Umbilical cord (tissue), 2 donors: ENCODE measurements around the gene CCDC142. TPM values are rescaled to one million over a fixed set of nuclear protein-coding genes. Genes with fewer than 3 reads are reported as not detected.
A peak's percentile ranks its signal among the peaks of the same experiment; 100 is the strongest.

ENCODE experiments used
- DNase-seq: peaks from one replicate; pipeline ENCODE4 v3.0.0-alpha.2; 2015; ENCODE audit warnings: low spot score
- total RNA-seq: library from RNA; depleted of rRNA; stranded (reverse); fragments of >200 nt; gene quantifications from one replicate; pipeline ENCODE4 v1.2.3, GENCODE V29; 2014; ENCODE audit warnings: low replicate concordance; ENCODE audit not compliant: insufficient read depth

The CCDC142 gene
- total RNA-seq, 1 donor from 2014 or later, result 35.2 TPM

GRCh38 chr2:74514368-74515270, 31.8 kb upstream of the CCDC142 start, which contains the start of gene TLX2:
TLX2 (plus strand) TSS chr2:74514450; CDS start chr2:74514807, 357 bp downstream.
- no peak for DNase-seq

- DNase-seq, result no peak
These were observed 31.0 kb upstream of the CCDC142 start for GRCh38 chr2:74513605-74514367.

GRCh38 chr2:74512744-74513604, 30.2 kb upstream of the CCDC142 start:
- DNase-seq, result no peak

- DNase-seq, result no peak
These were observed 28.5 kb upstream of the CCDC142 start for GRCh38 chr2:74511104-74511989.

GRCh38 chr2:74510272-74510671, 27.5 kb upstream of the CCDC142 start:
- no peak for DNase-seq

- peak; percentile 29 for DNase-seq
These were observed 25.2 kb upstream of the CCDC142 start for GRCh38 chr2:74507926-74508520.

- DNase-seq, result peak; percentile 99
These were observed 24.5 kb upstream of the CCDC142 start, which contains the start of gene PCGF1 for GRCh38 chr2:74507145-74507925. PCGF1 (minus strand) TSS chr2:74507695; CDS start chr2:74507668, 27 bp downstream.

- DNase-seq, result no peak
These were observed 22.8 kb upstream of the CCDC142 start for GRCh38 chr2:74505448-74506246.

- DNase-seq, result no peak
These were observed 21.8 kb upstream of the CCDC142 start for GRCh38 chr2:74504591-74504990.

- peak; percentile 41 for DNase-seq
These were observed 21.0 kb upstream of the CCDC142 start for GRCh38 chr2:74503506-74504475.

GRCh38 chr2:74502720-74503505, 20.1 kb upstream of the CCDC142 start:
- DNase-seq, result peak; percentile 87

GRCh38 chr2:74502147-74502719, 19.4 kb upstream of the CCDC142 start:
- DNase-seq, result no peak

- no peak for DNase-seq
These were observed 18.7 kb upstream of the CCDC142 start for GRCh38 chr2:74501335-74502071.

- no peak for DNase-seq
These were observed 17.8 kb upstream of the CCDC142 start for GRCh38 chr2:74500578-74500946.

- no peak for DNase-seq
These were observed 17.3 kb upstream of the CCDC142 start for GRCh38 chr2:74499940-74500577.
